Smooth muscle cell (in vitro differentiated cells): ENCODE results near the gene ATIC. TPM values are rescaled to one million over a fixed set of nuclear protein-coding genes. Genes with fewer than 3 reads are reported as not detected.

ENCODE experiments used
- DNase-seq: peaks from one replicate; lab custom pipeline; 2025; ENCODE audit not compliant: unreplicated experiment; lab: John Stamatoyannopoulos, UW
- H2AFZ ChIP-seq: fragments of 200-600 bp; sonication (generic); 2 replicates; pipeline ENCODE4 v1.6.0; 2016; ENCODE audit warnings: antibody characterized with exemption, low read depth, mild to moderate bottlenecking
- H3F3A ChIP-seq: fragments of 200-600 bp; sonication (generic); 2 replicates; pipeline ENCODE4 v1.6.0; 2017; ENCODE audit warnings: antibody characterized with exemption, low read depth
- H3K27ac ChIP-seq: fragments of 200-600 bp; sonication (generic); 2 replicates; pipeline ENCODE4 v1.5.1; 2016; ENCODE audit warnings: low read depth, mild to moderate bottlenecking
- H3K27me3 ChIP-seq: fragments of 200-600 bp; sonication (generic); 2 replicates; pipeline ENCODE4 v1.6.1; 2016; ENCODE audit warnings: low read depth, mild to moderate bottlenecking
- H3K36me3 ChIP-seq: fragments of 200-600 bp; sonication (generic); 2 replicates; pipeline ENCODE4 v1.5.1; 2016; ENCODE audit warnings: low read depth
- H3K4me1 ChIP-seq: fragments of 200-600 bp; sonication (generic); 2 replicates; pipeline ENCODE4 v1.5.1; 2016; ENCODE audit warnings: low read depth
- H3K4me2 ChIP-seq: fragments of 200-600 bp; sonication (generic); 2 replicates; pipeline ENCODE4 v1.6.0; 2016; ENCODE audit warnings: mild to moderate bottlenecking
- H3K4me3 ChIP-seq: fragments of 200-600 bp; sonication (generic); 2 replicates; pipeline ENCODE4 v1.5.1; 2016; ENCODE audit warnings: mild to moderate bottlenecking
- H3K79me2 ChIP-seq: fragments of 200-600 bp; sonication (generic); 2 replicates; pipeline ENCODE4 v1.6.0; 2016; ENCODE audit warnings: low read depth, mild to moderate bottlenecking
- H3K9ac ChIP-seq: fragments of 200-600 bp; sonication (generic); 2 replicates; pipeline ENCODE4 v1.6.0; 2016; ENCODE audit warnings: low read depth
- H3K9me3 ChIP-seq: fragments of 200-600 bp; sonication (generic); replicated peaks from 2 replicates; pipeline ENCODE4 v1.5.1; 2016; ENCODE audit warnings: low read depth
- H4K20me1 ChIP-seq: fragments of 200-600 bp; sonication (generic); 2 replicates; pipeline ENCODE4 v1.6.0; 2016; ENCODE audit warnings: low read depth
- CTCF ChIP-seq: fragments of 200-600 bp; sonication (generic); IDR thresholded peaks from 2 replicates; pipeline ENCODE4 v1.5.1; 2017; ENCODE audit warnings: borderline replicate concordance, mild to moderate bottlenecking, antibody characterized with exemption; ENCODE audit not compliant: insufficient read depth, poor library complexity, severe bottlenecking
- WGBS: methylation state at CpG from one replicate; pipeline ENCODE4 v1.1.7; 2016; ENCODE audit warnings: low lambda C conversion rate; 5-methylcytosine and 5-hydroxymethylcytosine counted together
- polyA plus RNA-seq: library from polyadenylated mRNA; unstranded; fragments of >200 nt; fragmentation: Nextera tagmentation; extraction: Ambion mirVana; gene quantifications from 2 replicates; pipeline ENCODE4 v1.2.1, GENCODE V29; 2016
- total RNA-seq: library from RNA; depleted of rRNA; stranded (reverse); fragments of >200 nt; gene quantifications from 2 replicates; pipeline ENCODE4 v1.2.3, GENCODE V29; 2014

The ATIC gene
- total and polyA plus RNA-seq, 2 experiments from 2014 or later: 28.3 to 67.7 TPM

- Histone ChIP-seq H3K36me3 (peaks cover 83% of the 10 kb centered on the region), H3F3A (peaks cover 96% of the 10 kb centered on the region), H3K9ac (no peak overlapping the region), H3K79me2 (peaks cover 12% of the 10 kb centered on the region), H2AFZ (no peak overlapping the region), H3K4me3 (no peak overlapping the region), H3K4me1 (no peaks in the 10 kb centered on the region), H4K20me1 (peaks cover 100% of the 10 kb centered on the region), H3K9me3 (no peaks in the 10 kb centered on the region), H3K27ac (peak overlapping the region; percentile 82), H3K4me2 (no peak overlapping the region), H3K27me3 (no peaks in the 10 kb centered on the region)
- no peak for TF ChIP-seq CTCF
- WGBS: 78% methylated on average over 7 of the region's 7 CpGs
- DNase-seq: no peak
Measured at GRCh38 chr2:215394102-215394805, 82.4 kb downstream of the ATIC start.

GRCh38 chr2:215395687-215396460 lies 84.0 kb downstream of the ATIC start:
- H3K79me2 ChIP-seq: peaks cover 14% of the 10 kb centered on the region
- H3K9me3 ChIP-seq: no peaks in the 10 kb centered on the region
- H3K36me3 ChIP-seq: peaks cover 84% of the 10 kb centered on the region
- TF ChIP-seq CTCF: no peak
- H3K4me2 ChIP-seq: no peak overlapping the region
- peaks cover 93% of the 10 kb centered on the region for H3F3A ChIP-seq
- no peak overlapping the region for H3K4me3 ChIP-seq
- H3K27me3 ChIP-seq: no peaks in the 10 kb centered on the region
- 69% methylated on average over 5 of the region's 5 CpGs for WGBS
- DNase-seq: no peak
- no peak overlapping the region for H2AFZ ChIP-seq
- H3K27ac ChIP-seq: peak overlapping the region; percentile 82
- peaks cover 100% of the 10 kb centered on the region for H4K20me1 ChIP-seq
- H3K9ac ChIP-seq: no peak overlapping the region
- H3K4me1 ChIP-seq: no peaks in the 10 kb centered on the region

DNA sequence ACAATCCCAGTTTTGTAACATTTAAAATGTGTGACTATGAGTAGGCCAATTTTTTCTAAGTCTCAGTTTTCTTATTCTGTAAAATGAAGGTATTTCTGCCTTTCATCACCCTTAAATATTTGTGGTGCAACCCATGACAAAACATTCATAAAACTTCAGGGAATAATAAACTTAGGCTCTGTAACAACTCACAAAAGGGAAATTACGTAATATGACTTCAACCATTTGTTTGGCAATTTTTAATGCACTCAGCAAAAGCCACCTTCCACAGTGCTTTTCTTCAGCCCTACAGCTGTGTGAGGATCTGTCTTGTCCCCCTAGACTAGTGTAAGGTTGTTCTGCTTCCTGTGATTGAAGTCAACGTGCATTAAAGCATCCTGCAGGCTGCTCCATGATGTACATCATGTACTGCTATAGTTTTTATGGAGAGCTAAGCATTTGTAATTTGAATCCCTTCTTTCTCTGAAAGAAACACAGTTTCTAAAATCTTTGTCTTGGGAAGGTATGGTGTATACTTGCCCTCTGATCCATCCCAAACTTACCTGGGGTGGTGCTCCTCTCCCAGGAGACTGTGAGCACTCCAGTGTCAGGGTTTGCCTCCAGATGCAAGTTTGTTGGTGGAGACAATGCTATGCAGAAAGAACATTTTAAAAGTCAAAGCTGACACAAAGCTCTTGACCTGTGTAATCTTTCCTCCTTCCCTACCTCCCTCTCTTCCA lies 84.9 kb downstream of the ATIC start:
- H3K9ac ChIP-seq: no peak overlapping the region
- H4K20me1 ChIP-seq: peaks cover 100% of the 10 kb centered on the region
- H3K4me2 ChIP-seq: no peak overlapping the region
- no peaks in the 10 kb centered on the region for H3K9me3 ChIP-seq
- peaks cover 14% of the 10 kb centered on the region for H3K79me2 ChIP-seq
- H3K27ac ChIP-seq: peak overlapping the region; percentile 82
- H3F3A ChIP-seq: peaks cover 92% of the 10 kb centered on the region
- no peak for DNase-seq
- 87% methylated on average over 2 of the region's 2 CpGs for WGBS
- TF ChIP-seq CTCF: no peak
- peaks cover 82% of the 10 kb centered on the region for H3K36me3 ChIP-seq
- no peak overlapping the region for H3K4me3 ChIP-seq
- H3K4me1 ChIP-seq: no peaks in the 10 kb centered on the region
- no peak overlapping the region for H2AFZ ChIP-seq
- no peaks in the 10 kb centered on the region for H3K27me3 ChIP-seq
